Measurements from ENCODE around the gene PCDHGC5.
A peak's percentile ranks its signal among the peaks of the same experiment; 100 is the strongest.

The PCDHGC5 gene

GRCh38 chr5:141513627-141514329 is 24.9 kb downstream of the PCDHGC5 start:
- DNase-seq = peak; percentile 42

GRCh38 chr5:141514330-141515133 is 25.7 kb downstream of the PCDHGC5 start:
- peak; percentile 54 for DNase-seq

- DNase-seq = no peak
Observed at GRCh38 chr5:141515141-141515540, 26.3 kb downstream of the PCDHGC5 start.

GRCh38 chr5:141515946-141516671 is 27.2 kb downstream of the PCDHGC5 start:
- DNase-seq = no peak

GRCh38 chr5:141516672-141517025 is 27.8 kb downstream of the PCDHGC5 start:
- no peak for DNase-seq

- DNase-seq = no peak
Observed at GRCh38 chr5:141517312-141517711, 28.4 kb downstream of the PCDHGC5 start.

- DNase-seq = no peak
Observed at GRCh38 chr5:141517880-141518617, 29.2 kb downstream of the PCDHGC5 start.

DNA sequence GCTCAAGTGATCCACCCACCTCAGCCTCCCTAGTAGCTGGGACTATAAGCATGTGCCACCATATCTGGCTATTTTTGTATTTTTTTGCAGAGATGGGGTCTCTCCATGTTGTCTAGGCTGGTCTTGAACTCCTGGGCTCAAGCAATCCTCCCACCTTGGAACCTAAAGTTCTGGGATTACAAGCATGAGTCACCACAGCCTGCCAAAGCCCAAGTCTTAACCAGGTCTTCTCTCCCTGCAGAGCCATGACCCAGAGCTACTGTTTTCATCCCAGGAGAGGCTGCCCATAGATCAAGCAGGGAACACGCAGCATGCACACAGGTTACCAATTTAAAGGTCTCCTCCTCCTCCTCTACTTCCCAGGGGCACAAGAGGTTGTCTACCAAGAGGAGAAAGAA is 29.7 kb downstream of the PCDHGC5 start:
- DNase-seq = no peak

DNA sequence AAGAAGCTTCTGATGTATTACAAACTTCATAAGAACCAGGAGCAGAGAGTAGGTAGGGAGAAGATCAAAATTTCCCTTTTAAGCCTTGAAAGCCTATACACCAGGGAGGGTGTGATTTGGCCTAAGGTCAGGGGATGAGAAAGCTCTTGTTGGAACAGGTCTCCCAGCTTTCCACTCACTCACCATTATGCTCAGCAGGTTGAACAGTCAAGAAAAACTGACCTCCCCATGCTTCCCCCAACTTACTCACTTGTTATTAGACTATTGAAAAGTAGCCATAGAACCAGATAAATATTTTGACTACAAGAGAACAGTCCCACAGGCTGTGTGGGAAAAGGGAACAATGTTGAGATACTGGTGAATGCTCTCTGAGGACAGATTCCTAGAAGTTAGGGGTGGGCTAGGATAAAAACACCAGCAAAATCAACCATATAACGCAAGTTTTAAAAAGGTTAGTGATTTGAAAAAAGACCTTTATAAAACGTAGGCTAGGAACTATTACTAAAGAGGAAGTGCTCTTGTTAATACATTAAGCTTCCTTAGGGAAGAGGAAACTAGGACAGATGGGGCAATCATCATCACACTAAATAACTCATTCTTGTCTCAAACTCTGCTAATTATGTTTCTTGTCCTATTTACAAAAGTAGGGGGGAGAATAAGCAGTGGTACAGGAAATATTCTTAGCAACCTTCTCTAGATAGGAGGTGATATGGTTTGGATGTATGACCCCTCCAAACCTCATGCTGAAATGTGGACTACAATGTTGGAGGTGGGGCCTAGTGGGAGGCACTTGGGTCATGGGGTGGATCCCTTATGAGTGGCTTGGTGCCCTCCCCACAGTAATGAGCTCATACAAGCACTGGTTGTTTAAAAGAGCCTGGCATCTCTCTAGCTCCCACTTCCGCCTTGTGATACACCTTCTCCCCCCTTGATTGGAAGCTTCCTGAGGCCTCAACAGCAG is 31.0 kb downstream of the PCDHGC5 start:
- DNase-seq = no peak

DNA sequence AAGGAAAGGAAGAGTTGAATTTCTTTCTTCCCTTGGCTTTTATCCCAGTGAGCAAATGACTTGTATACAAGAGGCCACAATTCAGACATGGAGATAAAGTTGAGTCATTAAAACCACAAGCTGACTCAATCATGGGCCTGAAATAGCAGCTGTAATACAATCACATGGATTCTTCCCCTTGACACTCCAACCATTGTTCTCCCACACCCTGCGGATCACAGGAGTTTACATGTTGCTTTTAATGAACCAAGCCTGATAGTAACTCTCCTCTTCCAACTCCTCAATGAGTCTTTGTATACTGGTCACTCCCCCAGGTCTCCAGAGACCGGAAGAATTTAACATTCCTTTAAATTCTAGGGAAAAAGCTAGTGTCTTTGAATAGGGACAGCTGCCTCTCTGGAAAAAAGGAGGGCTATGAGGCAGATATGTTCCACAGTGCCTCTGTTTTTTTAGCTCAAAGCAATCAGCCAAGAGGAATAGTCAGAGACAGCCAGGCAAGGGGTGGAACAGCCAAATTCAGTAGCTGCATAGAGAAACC is 32.4 kb downstream of the PCDHGC5 start:
- DNase-seq = no peak

DNA sequence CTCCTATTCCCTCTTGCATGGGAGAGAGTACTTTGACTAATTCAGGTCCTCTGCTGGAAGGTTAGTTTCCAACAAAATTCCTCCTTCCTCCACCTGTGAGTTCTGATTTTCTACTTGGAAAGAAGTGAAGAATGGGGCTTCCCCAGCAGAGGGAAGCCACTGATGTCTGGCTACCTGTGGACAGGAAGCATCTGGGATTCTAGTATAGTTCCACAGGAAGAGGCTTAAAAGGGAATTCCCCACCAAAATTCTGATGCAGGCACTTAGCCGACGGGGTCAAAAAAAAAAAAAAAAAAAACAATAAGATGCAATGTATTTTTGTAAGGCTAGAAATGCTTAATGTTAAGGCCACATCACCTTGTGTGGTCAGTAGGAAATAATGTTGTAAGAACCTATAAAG is 33.4 kb downstream of the PCDHGC5 start:
- no peak for DNase-seq

GRCh38 chr5:141523991-141524390 is 35.1 kb downstream of the PCDHGC5 start:
- DNase-seq = no peak

- peak; percentile 88 for DNase-seq
Observed at GRCh38 chr5:141524604-141525597, 36.0 kb downstream of the PCDHGC5 start.

DNA sequence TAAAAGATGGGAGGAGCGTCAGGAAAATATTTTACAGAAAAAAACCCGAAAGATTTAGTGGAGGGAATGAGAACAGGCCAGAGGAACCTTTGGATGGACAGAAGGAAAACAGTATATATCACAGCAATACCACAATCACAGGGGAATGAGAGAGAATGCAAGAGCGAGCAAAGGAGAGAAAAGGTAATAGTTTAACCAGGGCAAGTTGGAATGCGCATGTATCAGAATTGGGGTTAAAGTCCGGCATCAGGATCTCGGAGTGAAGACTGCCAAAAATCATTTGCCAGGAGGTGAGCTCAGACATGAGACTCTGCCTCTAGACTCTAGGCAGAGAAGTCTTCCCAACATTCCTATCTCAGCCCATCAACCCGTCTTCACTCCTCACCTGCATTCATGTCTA is 36.8 kb downstream of the PCDHGC5 start:
- DNase-seq = no peak

- no peak for DNase-seq
Observed at GRCh38 chr5:141527426-141527825, 38.5 kb downstream of the PCDHGC5 start.

DNA sequence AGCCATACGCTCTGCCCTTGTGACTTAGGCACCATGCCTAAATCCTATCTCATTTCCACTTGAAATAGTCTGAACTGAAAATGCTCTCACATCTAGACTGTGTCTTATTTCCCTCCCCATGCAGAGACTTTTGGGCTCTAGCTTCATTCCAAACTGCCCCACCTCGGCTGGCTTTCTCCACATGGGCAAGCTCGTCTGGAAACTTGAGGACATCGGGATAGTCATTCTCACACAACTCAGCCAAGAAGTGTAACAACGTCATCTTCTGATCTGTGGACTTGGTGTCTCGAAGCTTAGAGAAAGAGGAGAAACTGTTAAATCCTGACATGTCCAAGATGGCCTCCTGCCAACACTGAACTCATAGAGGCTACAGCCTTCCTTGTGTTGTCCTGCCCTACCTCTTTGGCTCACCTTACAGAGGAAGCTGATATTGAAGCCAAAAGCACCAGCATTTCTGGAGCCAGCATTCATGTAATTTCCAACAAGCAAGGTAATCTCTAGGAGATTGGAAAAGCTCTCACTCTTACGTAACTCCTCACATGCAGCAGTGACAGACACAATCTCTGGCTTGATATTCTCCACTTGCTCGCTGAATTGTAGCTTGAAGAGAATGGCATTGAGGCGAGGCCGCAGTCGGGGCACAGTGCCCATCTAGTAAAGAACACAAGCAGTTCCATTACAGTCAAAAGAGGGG is 39.6 kb downstream of the PCDHGC5 start:
- DNase-seq = no peak

GRCh38 chr5:141529002-141529401 is 40.1 kb downstream of the PCDHGC5 start:
- no peak for DNase-seq

- no peak for DNase-seq
Observed at GRCh38 chr5:141529873-141530272, 41.0 kb downstream of the PCDHGC5 start.

DNA sequence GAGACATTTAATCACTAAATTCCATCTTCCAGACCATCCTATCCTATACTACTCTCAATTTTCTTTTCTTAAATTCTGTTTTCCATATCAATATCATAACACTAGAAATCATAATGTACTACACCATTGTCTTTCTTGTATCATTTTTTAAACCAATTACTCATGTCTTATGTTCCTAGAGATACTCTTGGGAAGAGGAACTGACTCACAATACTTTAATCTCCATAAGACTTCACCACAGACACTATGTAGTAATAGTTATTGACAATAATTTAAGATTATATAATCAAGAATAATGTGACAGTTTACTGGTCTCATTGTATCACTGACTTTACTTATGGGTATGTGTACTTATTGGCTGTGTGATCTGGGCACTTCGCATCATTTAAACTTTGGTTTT is 43.8 kb downstream of the PCDHGC5 start:
- DNase-seq = no peak

GRCh38 chr5:141533897-141534296 is 45.0 kb downstream of the PCDHGC5 start:
- DNase-seq = no peak
